GM12891 (cell line): Measurements from ENCODE around the gene IFI35.
"Not testable (repeated sequence)": the region's sequence is repeated elsewhere in the genome, so short reads cannot be mapped to it uniquely, and the experiment has no call there.

Source experiments
- DNase-seq: peaks from one replicate; pipeline ENCODE4 v3.0.0; 2011; ENCODE audit warnings: low spot score; ENCODE audit not compliant: insufficient read length
- FAIRE-seq: peaks from 2 replicates; lab custom pipeline; 2011; peaks lifted over from hg19 to GRCh38; lab: Jason Lieb, UNC
- PAX5 ChIP-seq: IDR thresholded peaks from 2 replicates; pipeline ENCODE4 v1.6.1; 2011; ENCODE audit warnings: low read length, moderate library complexity, mild to moderate bottlenecking; ENCODE audit not compliant: insufficient read depth, severe bottlenecking
- POLR2A ChIP-seq: IDR thresholded peaks from 2 replicates; pipeline ENCODE4 v1.6.1; 2011; ENCODE audit warnings: low read depth, low read length, control low read depth
- POLR2AphosphoS5 ChIP-seq: IDR thresholded peaks from 2 replicates; pipeline ENCODE4 v1.6.1; 2011; ENCODE audit warnings: low read depth, low read length, control low read depth
- POU2F2 ChIP-seq: IDR thresholded peaks from 2 replicates; pipeline ENCODE4 v1.6.1; 2011; ENCODE audit warnings: low read depth, mild to moderate bottlenecking, control low read depth, low read length, moderate library complexity
- SPI1 ChIP-seq: IDR thresholded peaks from 2 replicates; pipeline ENCODE4 v1.6.1; 2011; ENCODE audit warnings: low read depth, low read length, control low read depth
- TAF1 ChIP-seq: IDR thresholded peaks from 2 replicates; pipeline ENCODE4 v1.6.1; 2011; ENCODE audit warnings: low read depth, low read length, control low read depth

The IFI35 gene

DNA sequence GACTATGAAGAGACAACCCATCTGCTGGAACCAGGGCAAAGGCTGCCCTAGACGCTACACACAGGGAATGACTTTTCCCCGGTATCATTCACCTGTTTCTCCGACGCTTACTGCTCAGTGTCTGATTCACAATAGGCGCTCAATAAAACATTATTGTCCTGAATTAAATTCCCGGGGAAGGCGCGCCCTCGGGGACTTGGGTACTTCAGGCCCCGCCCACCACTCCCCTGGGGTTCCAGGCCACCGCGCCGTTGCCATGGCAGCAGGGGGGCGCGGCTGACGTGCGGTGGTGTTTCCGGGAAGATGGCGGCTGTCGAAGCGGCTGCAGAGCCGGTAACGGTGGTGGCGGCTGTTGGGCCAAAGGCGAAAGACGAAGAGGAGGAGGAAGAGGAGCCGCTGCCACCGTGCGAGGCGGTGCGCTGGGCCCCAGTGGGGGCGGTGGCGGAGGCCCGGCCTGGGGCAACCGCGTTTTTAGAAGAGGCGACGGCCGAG, 26.3 kb upstream of the IFI35 start, which contains the start of gene RUNDC1:
Gene RUNDC1, plus strand, starts transcription at position 292 of the 492 bp plus-strand sequence. Its CDS starts 12 bp downstream, at position 304.
- TF ChIP-seq PAX5, result peak; percentile 72
- TF ChIP-seq POLR2AphosphoS5, result no peak
- TF ChIP-seq TAF1, result peak; percentile 47
- DNase-seq (peak; percentile 88), FAIRE-seq (peak; percentile 73)

DNA sequence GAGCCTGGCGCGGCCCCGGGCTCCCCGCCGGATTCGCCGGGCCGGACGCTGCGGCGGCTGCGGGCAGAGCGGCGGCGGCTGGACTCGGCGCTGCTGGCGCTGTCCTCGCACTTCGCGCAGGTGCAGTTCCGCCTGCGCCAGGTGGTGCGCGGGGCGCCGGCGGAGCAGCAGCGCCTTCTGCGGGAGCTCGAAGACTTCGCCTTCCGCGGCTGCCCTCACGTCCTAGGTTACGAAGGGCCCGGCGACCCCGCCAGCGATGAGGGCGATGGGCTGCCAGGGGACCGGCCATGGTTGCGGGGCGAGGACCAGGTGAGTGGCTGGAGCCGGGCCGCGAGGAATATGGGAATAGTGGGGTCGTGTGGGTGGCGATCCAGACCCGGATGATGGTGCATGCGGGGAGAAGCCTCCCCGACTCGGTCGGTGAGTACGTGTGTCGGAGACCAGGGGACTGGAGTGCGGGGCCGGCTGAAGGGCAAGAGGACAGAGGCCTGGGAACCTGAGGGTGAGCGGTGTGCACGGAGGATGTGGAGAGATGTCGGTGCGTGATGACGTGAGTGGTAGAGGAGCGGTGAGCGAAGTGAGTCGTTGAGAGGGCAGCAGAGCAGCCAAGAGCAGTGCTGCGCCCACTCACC, 25.7 kb upstream of the IFI35 start:
- FAIRE-seq (peak; percentile 90), DNase-seq (peak; percentile 59)
- TF ChIP-seq POLR2A (peak; percentile 65), PAX5 (no peak), POLR2AphosphoS5 (peak; percentile 69), TAF1 (no peak)

DNA sequence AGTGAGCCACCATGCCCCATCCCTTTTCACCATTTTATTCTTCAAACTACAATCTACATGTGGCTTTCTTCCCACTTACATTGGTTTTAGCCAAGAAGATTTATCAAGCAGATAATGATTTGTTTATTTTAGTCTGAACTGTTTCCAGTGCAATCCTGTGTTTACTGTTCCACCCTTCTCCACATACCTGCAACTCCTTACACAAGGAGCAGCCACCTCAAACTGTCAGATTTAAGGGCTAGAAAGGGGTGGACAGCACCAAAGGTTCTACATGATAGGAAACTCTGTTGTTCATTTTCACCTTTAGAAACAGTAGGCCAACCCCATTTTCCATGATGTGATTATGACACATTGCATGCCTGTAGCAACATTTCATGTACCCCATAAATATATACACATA, 24.3 kb upstream of the IFI35 start:
- FAIRE-seq (no peak), DNase-seq (no peak)
- TF ChIP-seq POLR2AphosphoS5 (no peak), POU2F2 (no peak), TAF1 (no peak), POLR2A (no peak), SPI1 (no peak), PAX5 (no peak)

DNA sequence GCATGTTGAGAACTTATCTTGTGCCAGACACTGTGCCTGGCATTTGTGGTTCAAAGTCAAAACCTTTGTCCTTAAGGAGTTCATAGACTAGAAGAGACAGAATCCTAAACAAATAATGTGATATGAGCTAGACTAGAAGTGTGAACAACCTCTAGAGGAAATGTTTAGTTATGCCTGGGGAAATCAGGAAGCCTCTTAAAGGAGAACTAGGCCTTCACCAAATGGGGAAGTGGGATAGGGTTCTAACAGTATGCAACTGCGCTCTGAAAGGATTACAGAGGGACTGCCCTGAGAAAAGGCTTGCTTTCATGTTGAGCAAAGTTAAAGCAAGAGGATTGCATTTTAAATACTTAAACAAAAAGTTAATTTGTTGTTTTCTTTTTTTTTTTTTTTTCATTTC, 21.4 kb upstream of the IFI35 start:
- TF ChIP-seq SPI1 (peak; percentile 99), POU2F2 (no peak), POLR2A (no peak), PAX5 (peak; percentile 69)
- peak; percentile 48 for DNase-seq
- peak; percentile 16 for FAIRE-seq

DNA sequence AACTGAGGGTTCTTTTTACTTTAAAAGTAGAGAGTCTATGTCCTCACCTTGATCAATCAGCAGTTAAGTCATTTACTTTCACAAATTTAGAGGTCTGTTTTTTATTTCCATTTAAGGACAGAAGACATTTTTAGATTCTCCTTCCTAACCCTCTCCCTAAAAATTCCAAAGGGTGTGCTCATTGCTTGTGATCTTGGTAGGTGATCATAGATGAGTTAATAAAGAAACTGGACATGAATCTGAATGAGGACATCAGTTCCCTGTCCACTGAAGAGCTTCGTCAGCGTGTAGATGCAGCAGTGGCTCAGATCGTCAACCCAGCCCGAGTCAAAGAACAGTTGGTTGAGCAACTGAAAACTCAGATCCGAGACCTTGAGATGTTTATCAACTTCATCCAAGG, 17.4 kb upstream of the IFI35 start:
- no peak for DNase-seq
- no peak for FAIRE-seq
- TF ChIP-seq POU2F2, result no peak
- TF ChIP-seq SPI1, result no peak
- no peak for TF ChIP-seq POLR2AphosphoS5
- TF ChIP-seq TAF1, result no peak
- TF ChIP-seq POLR2A, result no peak
- no peak for TF ChIP-seq PAX5

DNA sequence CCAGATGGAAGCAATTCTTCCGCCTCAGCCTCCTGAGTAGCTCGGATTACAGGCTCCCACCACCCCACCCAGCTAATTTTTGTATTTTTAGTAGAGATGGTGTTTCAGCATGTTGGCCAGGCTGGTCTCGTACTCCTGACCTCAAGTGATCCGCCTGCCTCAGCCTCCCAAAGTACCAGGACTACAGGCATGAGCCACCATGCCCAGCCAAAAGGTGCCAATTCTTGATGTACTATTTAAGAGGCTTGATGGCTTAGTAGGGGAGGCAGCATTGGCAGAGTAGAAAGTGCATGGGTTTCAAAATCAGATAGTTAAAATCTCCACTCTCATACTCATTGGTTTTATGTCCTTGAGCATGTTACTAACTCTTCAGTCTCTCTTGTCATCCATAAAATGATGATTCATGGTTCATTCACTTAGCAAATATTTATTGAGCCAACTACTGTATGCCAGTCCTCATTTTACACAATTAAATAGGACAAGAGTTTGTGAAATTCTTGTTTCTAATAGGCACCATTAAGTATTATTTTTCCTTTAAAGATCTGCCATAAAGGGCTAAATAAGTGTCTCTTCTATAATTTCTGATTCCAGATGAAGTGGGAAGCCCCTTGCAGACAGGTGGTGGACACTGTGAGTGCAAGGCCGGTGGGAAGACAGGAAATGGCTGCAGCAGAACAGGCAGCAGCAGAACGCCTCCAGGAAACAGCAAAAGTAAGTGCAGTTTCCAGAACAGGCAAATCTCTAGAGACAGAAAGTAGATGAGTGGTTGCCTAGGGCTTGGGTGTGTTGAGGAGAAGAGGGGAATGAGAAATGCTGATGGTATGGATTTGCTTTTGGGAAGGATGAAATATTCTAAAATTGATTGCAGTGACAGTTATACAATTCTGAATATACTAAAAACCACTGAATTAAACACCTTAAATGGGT, 16.6 kb upstream of the IFI35 start:
- FAIRE-seq, result no peak
- DNase-seq, result no peak
- TF ChIP-seq PAX5 (no peak), TAF1 (no peak), POU2F2 (no peak), POLR2AphosphoS5 (no peak), POLR2A (no peak), SPI1 (no peak)

DNA sequence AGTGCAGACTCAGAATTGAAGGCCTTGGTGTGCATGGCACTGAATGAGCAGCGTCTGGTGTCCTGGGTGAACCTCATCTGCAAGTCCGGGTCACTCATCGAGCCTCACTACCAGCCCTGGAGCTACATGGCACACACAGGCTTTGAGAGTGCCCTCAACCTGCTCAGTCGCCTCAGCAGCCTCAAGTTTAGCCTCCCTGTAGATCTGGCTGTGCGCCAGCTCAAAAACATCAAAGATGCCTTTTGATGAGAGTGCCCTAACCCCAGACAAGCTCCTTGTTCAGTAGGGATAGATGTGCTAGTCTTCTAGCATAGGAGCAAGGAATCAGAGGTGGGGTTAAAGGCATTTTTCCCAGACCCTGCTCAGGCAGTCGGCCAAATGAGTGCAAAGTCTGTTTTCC, 15.1 kb upstream of the IFI35 start:
- FAIRE-seq, result no peak
- TF ChIP-seq PAX5, result no peak
- no peak for TF ChIP-seq POLR2A
- no peak for DNase-seq

DNA sequence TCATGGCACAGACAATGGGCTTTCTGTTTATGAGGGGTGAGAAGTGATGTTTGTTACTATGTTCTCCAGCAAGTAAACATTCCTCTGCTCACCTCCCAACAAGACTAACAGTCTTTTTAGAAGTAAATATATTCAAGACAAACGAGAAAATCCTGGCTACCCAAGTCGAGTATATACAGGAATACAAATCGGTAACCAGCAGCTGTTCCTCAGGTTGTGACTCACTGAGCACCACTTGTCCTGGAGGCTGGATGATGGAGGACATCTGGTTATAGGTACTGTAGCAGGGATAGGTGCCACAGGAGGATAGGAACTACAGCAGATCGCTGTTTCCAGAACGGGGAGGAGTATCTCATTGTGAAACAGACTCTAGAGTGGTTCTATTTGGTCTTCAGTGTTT, 13.7 kb upstream of the IFI35 start:
- FAIRE-seq (no peak), DNase-seq (no peak)

DNA sequence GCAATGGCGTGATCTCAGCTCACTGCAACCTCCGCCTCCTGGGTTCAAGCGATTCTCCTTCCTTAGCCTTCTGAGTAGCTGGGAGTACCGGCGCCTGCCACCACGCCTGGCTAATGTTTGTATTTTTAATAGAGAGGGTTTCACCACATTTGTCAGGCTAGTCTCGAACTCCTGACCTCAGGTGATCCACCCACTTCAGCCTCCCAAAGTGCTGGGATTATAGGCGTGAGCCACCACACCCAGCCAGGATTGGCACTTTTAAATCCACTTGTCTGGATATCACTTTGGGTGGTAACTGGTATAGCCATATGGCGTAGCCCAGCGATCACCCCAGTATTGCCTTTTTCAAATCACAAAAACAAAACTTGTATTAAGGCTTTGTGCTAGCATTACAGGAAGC, 12.7 kb upstream of the IFI35 start:
- FAIRE-seq, DNase-seq: not testable (repeated sequence)

More for the DNA sequence above, 13.7 kb upstream of the IFI35 start:
- no peak for TF ChIP-seq POLR2A
- TF ChIP-seq PAX5, result no peak
- TF ChIP-seq SPI1, result no peak
- no peak for TF ChIP-seq POLR2AphosphoS5
- TF ChIP-seq POU2F2, result no peak
- TF ChIP-seq TAF1, result no peak

DNA sequence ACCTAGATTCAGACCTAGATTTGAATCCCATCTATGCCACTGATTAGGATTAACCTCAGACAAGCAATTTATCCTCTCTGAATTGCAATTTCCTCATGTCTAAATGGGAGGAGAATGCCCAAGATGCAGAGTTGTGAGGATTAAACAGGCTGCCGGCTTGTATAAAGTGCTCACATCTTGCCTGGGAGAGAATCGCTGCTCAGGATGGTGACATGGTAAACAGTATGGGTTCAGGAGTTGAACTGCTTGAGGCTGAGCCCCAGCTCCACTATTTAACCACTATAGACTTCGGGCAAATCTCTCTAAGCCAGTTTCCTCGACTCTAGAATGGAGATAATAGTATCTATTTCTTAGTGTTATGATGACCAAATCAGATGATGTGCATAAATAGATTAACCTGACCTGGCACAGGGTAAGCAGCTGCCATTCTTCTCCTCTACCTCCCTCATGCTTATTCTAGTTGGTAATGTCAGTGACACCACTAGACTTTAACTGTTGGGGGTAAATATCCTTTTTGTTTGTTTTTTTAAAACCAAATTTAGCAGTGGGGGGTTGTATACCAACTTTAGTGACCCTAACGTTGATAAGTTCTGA, 9.1 kb upstream of the IFI35 start:
- FAIRE-seq, result peak; percentile 48
- TF ChIP-seq POLR2A (no peak), POLR2AphosphoS5 (no peak), POU2F2 (no peak), SPI1 (no peak), PAX5 (no peak), TAF1 (no peak)
- DNase-seq, result no peak
